Measurements from ENCODE around the gene TTC9B. TPM values are rescaled to one million over a fixed set of nuclear protein-coding genes. Genes with fewer than 3 reads are reported as not detected.

The TTC9B gene
- total and polyA plus RNA-seq, 2 of the 8 experiments (the other 6 are each of a cell fraction or from before 2014, with no cell fraction given): 0.26 TPM; not detected in 1

GRCh38 chr19:40193587-40193849, 24.7 kb downstream of the TTC9B start:
- CTCF ChIA-PET (ENCODE audit: partially characterized antibody): interaction anchor here (1.5 to 2.1 kb wide), 2 partner anchors 12 to 24 kb away, joined by 5 to 8 read pairs; partner anchors contain the start of gene TTC9B

More at GRCh38 chr19:40193587-40193849, 24.7 kb downstream of the TTC9B start:
- no peaks in the 10 kb centered on the region for H3K79me2 ChIP-seq (ENCODE audit: control insufficient read depth in 1 of 2, insufficient read depth in 2 of 2, low read length in 2 of 2)
- no peak overlapping the region for H2BK120ac ChIP-seq (replicated peaks; ENCODE audit: low read depth, low read length)
- no peak overlapping the region; a peak in 1 of 4 replicates for H3K4me2 ChIP-seq (ENCODE audit: insufficient read depth in 1 of 2, low read depth in 2 of 2, low read length in 2 of 2)
- H2AK5ac ChIP-seq (ENCODE audit: low read depth, low read length): no peak overlapping the region
- H3K23ac ChIP-seq (ENCODE audit: insufficient read length): no peak overlapping the region
- H4K20me1 ChIP-seq (replicated peaks in 1 of 2; ENCODE audit: control insufficient read depth in 1 of 2, insufficient read depth in 2 of 2, low read length in 2 of 2): peaks cover 0 to 11% of the 10 kb centered on the region in 2 experiments
- no peaks in the 10 kb centered on the region for H3K36me3 ChIP-seq (ENCODE audit: control insufficient read depth in 2 of 4, insufficient read depth in 4 of 4, low read length in 3 of 4)
- no peak overlapping the region for H3K27ac ChIP-seq (ENCODE audit: low read depth, low read length)
- H3K27me3 ChIP-seq (replicated peaks in 1 of 4; ENCODE audit: control insufficient read depth in 3 of 4, extremely low read depth in 1 of 4, insufficient read depth in 3 of 4, low read length in 3 of 4): no peaks in the 10 kb centered on the region; a peak in 1 of 7 replicates
- H3K23me2 ChIP-seq (ENCODE audit: low read depth, low read length): peaks cover 4% of the 10 kb centered on the region; the same call in 1 of the 2 replicates
- no peak overlapping the region for H3K9ac ChIP-seq (replicated peaks in 1 of 4; ENCODE audit: extremely low read depth in 1 of 4, low read depth in 3 of 4, low read length in 3 of 4)
- no peaks in the 10 kb centered on the region for H3K9me3 ChIP-seq (ENCODE audit: insufficient read depth in 2 of 2, low read depth in 1 of 2, low read length in 1 of 2)
- H3K4ac ChIP-seq (replicated peaks; ENCODE audit: insufficient read length, low read depth, low read length): no peak overlapping the region
- no peak overlapping the region for H4K5ac ChIP-seq (ENCODE audit: insufficient read length, low read depth, low read length)
- no peak overlapping the region for H3K14ac ChIP-seq (ENCODE audit: insufficient read length)
- no peak overlapping the region for H2BK20ac ChIP-seq (ENCODE audit: low read length)
- peaks cover 8% of the 10 kb centered on the region; the same call in 1 of the 2 replicates for H3K79me1 ChIP-seq (ENCODE audit: low read depth, low read length)
- no peak overlapping the region for H3K4me3 ChIP-seq (ENCODE audit: extremely low read depth in 1 of 4, insufficient read depth in 2 of 4, low read depth in 3 of 4, low read length in 4 of 4)
- H4K8ac ChIP-seq (ENCODE audit: extremely low read depth, insufficient read depth, low read length): no peak overlapping the region
- no peak for FAIRE-seq
- H2AFZ ChIP-seq (ENCODE audit: low read length): no peak overlapping the region
- peaks cover 5 to 12% (median 9%) of the 10 kb centered on the region in 4 experiments for H3K4me1 ChIP-seq (replicated peaks in 1 of 4; ENCODE audit: control insufficient read depth in 3 of 4, insufficient read depth in 4 of 4, low read length in 3 of 4)
- no peak overlapping the region for H4K91ac ChIP-seq (replicated peaks; ENCODE audit: insufficient read length, low read length)
- H3K56ac ChIP-seq (replicated peaks; ENCODE audit: insufficient read length, low read depth, low read length): no peak overlapping the region
- H3K18ac ChIP-seq (ENCODE audit: extremely low read depth, low read length): no peak overlapping the region
- H2BK15ac ChIP-seq (ENCODE audit: low read length): no peak overlapping the region
- H2BK5ac ChIP-seq (ENCODE audit: low read depth, low read length): no peak overlapping the region
- no peak for DNase-seq (ENCODE audit: low read depth in 1 of 2, low spot score in 2 of 2)
- H2BK12ac ChIP-seq (ENCODE audit: low read depth, low read length): no peak overlapping the region
- POLR2A ChIA-PET (ENCODE audit: partially characterized antibody): no interaction called here
- TF ChIP-seq FOSL1 (IDR thresholded peaks at IDR 0.05; ENCODE audit: insufficient read depth, low read depth, low read length) (no peak), TEAD4 (IDR thresholded peaks at IDR 0.05; ENCODE audit: low read depth, low read length) (no peak), PHF8 (conservative IDR thresholded peaks at IDR 0.05; ENCODE audit: low read depth, low read length) (no peak), POLR2AphosphoS5 (IDR thresholded peaks at IDR 0.05; ENCODE audit: low read depth, low read length) (no peak), CREB1 (IDR thresholded peaks at IDR 0.05) (no peak), SP1 (IDR thresholded peaks at IDR 0.05; ENCODE audit: low read depth, low read length) (no peak), EGR1 (IDR thresholded peaks at IDR 0.05; ENCODE audit: borderline replicate concordance, low read depth, low read length) (no peak), POLR2A (IDR thresholded peaks at IDR 0.05; ENCODE audit: control extremely low read depth in 1 of 2, low read depth in 2 of 2, low read length in 2 of 2) (no peak), NRF1 (IDR thresholded peaks at IDR 0.05; ENCODE audit: low read depth, low read length) (no peak)
- 82% methylated on average over 3 of the region's 3 CpGs; no CpG with 5 or more reads in 1 of the 2 experiments for WGBS, 2 experiments (ENCODE audit: extremely low coverage in 1 of 2, insufficient coverage in 1 of 2, insufficient read length in 1 of 2, insufficient replicate concordance in 2 of 2, low coverage in 1 of 2, low lambda C conversion rate in 2 of 2, missing lambda C conversion rate in 1 of 2)

Measured in H1 (cell line).